ENCODE measurements around the gene XYLT2. TPM values are rescaled to one million over a fixed set of nuclear protein-coding genes. Genes with fewer than 3 reads are reported as not detected.

XYLT2 gene
- total RNA-seq, 3 donors from 2014 or later: 13.6 to 27.5 (median 24.4) TPM

DNA sequence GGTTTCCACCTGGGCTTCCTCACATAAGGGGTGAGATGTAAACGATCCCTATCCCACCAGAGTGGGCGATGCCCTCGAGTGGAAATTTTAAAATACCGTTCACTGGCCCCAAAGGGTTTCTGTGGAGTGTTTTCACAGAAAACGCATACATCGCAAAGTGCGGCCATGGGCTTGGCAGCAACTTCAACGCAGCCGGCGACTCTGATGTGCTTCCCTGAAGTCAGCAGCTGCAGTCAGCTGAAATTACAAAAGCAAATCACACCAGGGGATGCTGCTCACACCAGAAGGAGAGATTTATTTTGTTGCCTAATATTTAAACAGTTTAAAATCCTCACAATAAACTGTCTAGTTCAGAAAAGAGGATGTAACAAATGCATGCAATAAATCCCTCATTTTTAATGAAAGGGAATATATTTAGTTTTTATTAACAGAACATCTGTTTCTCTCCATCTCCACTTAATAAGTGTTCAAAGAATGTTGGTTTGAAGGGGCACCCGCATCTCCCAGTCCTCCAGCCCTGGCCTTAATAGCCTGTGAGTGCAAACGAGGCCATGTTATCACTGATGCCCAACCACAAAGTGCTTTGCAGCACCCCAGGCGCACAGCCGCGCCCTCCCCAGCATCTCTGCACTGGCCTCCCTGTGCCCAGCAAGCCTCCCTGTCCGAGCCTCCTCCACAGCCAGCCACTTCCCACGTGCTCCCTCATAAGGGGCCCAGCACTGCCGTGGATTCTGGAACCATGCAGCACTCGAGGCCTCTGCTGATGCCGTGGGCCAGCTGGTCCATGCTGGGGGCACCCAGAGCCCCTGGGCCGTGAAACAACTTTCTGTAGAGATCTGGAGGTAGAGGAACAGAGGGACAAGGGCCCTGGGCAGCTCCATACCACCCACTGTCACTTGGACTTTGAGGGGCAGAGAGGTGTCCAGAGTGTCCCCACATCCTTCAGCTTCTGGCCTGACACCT lies 17.3 kb upstream of the XYLT2 start:
- no peak for DNase-seq (ENCODE audit: low spot score in 2 of 2)
- TF ChIP-seq POLR2A (IDR thresholded peaks at IDR 0.05) (no peak), CTCF (IDR thresholded peaks at IDR 0.05) (no peak), POLR2AphosphoS5 (IDR thresholded peaks at IDR 0.05) (no peak)

GRCh38 chr17:50329716-50330115 lies 16.2 kb upstream of the XYLT2 start:
- no peaks in the 10 kb centered on the region for H3K36me3 ChIP-seq
- no peak for TF ChIP-seq CTCF (IDR thresholded peaks at IDR 0.05)
- TF ChIP-seq POLR2AphosphoS5 (IDR thresholded peaks at IDR 0.05): no peak
- no peak for TF ChIP-seq POLR2A (IDR thresholded peaks at IDR 0.05)
- no peaks in the 10 kb centered on the region for H3K27me3 ChIP-seq
- intact Hi-C loops (cut with DNase I; ENCODE audit: low total_unique reads): no loop called here
- H3K4me1 ChIP-seq: no peaks in the 10 kb centered on the region
- no peak for DNase-seq (ENCODE audit: low spot score in 2 of 2)
- no peak overlapping the region for H3K27ac ChIP-seq
- H3K9me3 ChIP-seq: no peaks in the 10 kb centered on the region
- H3K4me3 ChIP-seq: no peak overlapping the region

More for the DNA sequence above, 17.3 kb upstream of the XYLT2 start:
- intact Hi-C loops (cut with DNase I; ENCODE audit: low total_unique reads): no loop called here
- H3K36me3 ChIP-seq: no peaks in the 10 kb centered on the region
- no peaks in the 10 kb centered on the region for H3K9me3 ChIP-seq
- no peaks in the 10 kb centered on the region for H3K27me3 ChIP-seq
- no peak overlapping the region for H3K4me3 ChIP-seq
- H3K4me1 ChIP-seq: no peaks in the 10 kb centered on the region
- no peak overlapping the region for H3K27ac ChIP-seq

DNA sequence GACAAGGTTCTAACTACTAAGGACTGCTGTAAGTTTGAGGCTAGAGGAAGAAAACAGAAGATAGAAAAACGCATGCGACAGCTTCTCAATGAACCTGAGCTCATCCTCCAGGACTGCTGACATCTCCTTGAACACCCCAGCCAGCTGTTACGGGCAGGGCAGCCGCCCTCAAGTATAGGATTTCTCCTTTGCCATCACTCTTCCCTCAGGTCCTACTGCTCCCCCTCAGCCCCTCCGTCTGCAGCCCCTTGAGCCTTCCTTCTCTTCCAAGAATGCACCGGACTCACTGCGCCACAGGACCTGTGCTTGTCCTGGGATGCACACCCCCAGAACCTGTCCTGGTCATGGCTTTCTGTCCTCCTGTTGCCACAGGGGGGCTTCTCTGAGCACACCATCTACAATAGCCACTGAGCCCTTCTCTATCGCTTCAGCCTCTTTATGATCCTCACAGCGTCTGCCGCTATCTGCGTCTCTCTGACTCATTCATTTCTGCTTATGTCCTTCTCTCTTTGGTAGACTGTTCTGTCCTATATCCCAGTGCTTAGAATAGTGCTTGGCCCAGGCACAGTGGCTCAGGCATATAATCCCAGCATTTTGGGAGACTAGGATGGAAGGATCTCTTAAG lies 15.7 kb upstream of the XYLT2 start:
- intact Hi-C loops (cut with DNase I; ENCODE audit: low total_unique reads): no loop called here
- Histone ChIP-seq H3K27ac (no peak overlapping the region), H3K27me3 (no peaks in the 10 kb centered on the region), H3K4me1 (no peaks in the 10 kb centered on the region), H3K4me3 (no peak overlapping the region), H3K9me3 (no peaks in the 10 kb centered on the region), H3K36me3 (no peaks in the 10 kb centered on the region)
- DNase-seq (ENCODE audit: low spot score in 2 of 2): no peak
- TF ChIP-seq POLR2A (IDR thresholded peaks at IDR 0.05) (no peak), POLR2AphosphoS5 (IDR thresholded peaks at IDR 0.05) (no peak), CTCF (IDR thresholded peaks at IDR 0.05) (no peak)

- H3K27me3 ChIP-seq: no peaks in the 10 kb centered on the region
- H3K27ac ChIP-seq: no peak overlapping the region
- intact Hi-C loops (cut with DNase I; ENCODE audit: low total_unique reads): no loop called here
- H3K36me3 ChIP-seq: no peaks in the 10 kb centered on the region
- no peak overlapping the region for H3K4me3 ChIP-seq
- no peaks in the 10 kb centered on the region for H3K9me3 ChIP-seq
- TF ChIP-seq POLR2A (IDR thresholded peaks at IDR 0.05) (no peak), CTCF (IDR thresholded peaks at IDR 0.05) (no peak), POLR2AphosphoS5 (IDR thresholded peaks at IDR 0.05) (no peak)
- no peak for DNase-seq (ENCODE audit: low spot score in 2 of 2)
- H3K4me1 ChIP-seq: no peaks in the 10 kb centered on the region
Observed at GRCh38 chr17:50331085-50331791, 14.7 kb upstream of the XYLT2 start.

All from breast epithelium (tissue), 4 donors.